IMR-90 (cell line): ENCODE measurements around the gene TTC7B.

Experiments used
- BHLHE40 ChIP-seq: fragments of 150-350 bp; IDR thresholded peaks from 2 replicates; pipeline ENCODE4 v1.6.1; 2016; ENCODE audit warnings: mild to moderate bottlenecking, low read depth, low read length
- CEBPB ChIP-seq: IDR thresholded peaks from 2 replicates; pipeline ENCODE4 v1.6.1; 2012; ENCODE audit warnings: low read depth, low read length, improper control_type of control experiment
- CTCF ChIP-seq: conservative IDR thresholded peaks from 2 replicates; pipeline ENCODE4 v1.5.1; 2012; ENCODE audit warnings: mild to moderate bottlenecking, low read depth, low read length, improper control_type of control experiment
- ELK1 ChIP-seq: fragments of 150-350 bp; IDR thresholded peaks from 2 replicates; pipeline ENCODE4 v1.6.1; 2016; ENCODE audit warnings: low read depth, mild to moderate bottlenecking, low read length, moderate library complexity, borderline replicate concordance
- FOS ChIP-seq: fragments of 150-350 bp; IDR thresholded peaks from 2 replicates; pipeline ENCODE4 v1.6.1; 2016; ENCODE audit warnings: low read depth, low read length
- MAFK ChIP-seq: IDR thresholded peaks from 2 replicates; pipeline ENCODE4 v1.6.1; 2012; ENCODE audit warnings: low read depth, low read length, improper control_type of control experiment
- MAZ ChIP-seq: IDR thresholded peaks from 2 replicates; pipeline ENCODE4 v1.6.1; 2012; ENCODE audit warnings: low read depth, mild to moderate bottlenecking, low read length, improper control_type of control experiment, moderate library complexity, borderline replicate concordance
- MXI1 ChIP-seq: IDR thresholded peaks from 2 replicates; pipeline ENCODE4 v1.6.1; 2012; ENCODE audit warnings: low read depth, mild to moderate bottlenecking, low read length, moderate library complexity, borderline replicate concordance
- POLR2A ChIP-seq: IDR thresholded peaks from 2 replicates; pipeline ENCODE4 v1.6.1; 2012; ENCODE audit warnings: mild to moderate bottlenecking, low read depth, low read length
- RFX5 ChIP-seq: IDR thresholded peaks from 2 replicates; pipeline ENCODE4 v1.8.0; 2012; ENCODE audit warnings: low read depth, mild to moderate bottlenecking, low read length, moderate library complexity
- SMC3 ChIP-seq: fragments of 150-350 bp; IDR thresholded peaks from 2 replicates; pipeline ENCODE4 v1.6.1; 2016; ENCODE audit warnings: low read depth, mild to moderate bottlenecking, antibody characterized with exemption, low read length, moderate library complexity

GRCh38 chr14:90546767-90547166, 269.5 kb downstream of the TTC7B start:
- TF ChIP-seq RFX5 (no peak), CTCF (no peak), POLR2A (no peak), FOS (no peak), SMC3 (no peak), ELK1 (no peak), MAFK (no peak), BHLHE40 (no peak), MXI1 (no peak), CEBPB (no peak), MAZ (no peak)
